H9 (cell line): ENCODE measurements around the gene GLMP. TPM values are rescaled to one million over a fixed set of nuclear protein-coding genes. Genes with fewer than 3 reads are reported as not detected.

Source experiments
- DNase-seq: peaks from one replicate; pipeline ENCODE4 v3.0.0-alpha.2; 2017
- H2AFZ ChIP-seq: one replicate; pipeline ENCODE4 v1.6.1; 2013; ENCODE audit warnings: mild to moderate bottlenecking, low read length, control low read depth, moderate library complexity
- H2AK5ac ChIP-seq: 2 replicates; pipeline ENCODE4 v1.6.1; 2013; ENCODE audit warnings: low read length, control low read depth, mixed read lengths; ENCODE audit not compliant: insufficient read length
- H2BK120ac ChIP-seq: one replicate; pipeline ENCODE4 v1.6.1; 2013; ENCODE audit warnings: low read depth, mild to moderate bottlenecking, low read length, control low read depth, inconsistent platforms; ENCODE audit not compliant: poor library complexity, severe bottlenecking
- H2BK12ac ChIP-seq: 2 replicates; pipeline ENCODE4 v1.6.1; 2013; ENCODE audit warnings: low read length, control low read depth, mixed read lengths, low read depth; ENCODE audit not compliant: insufficient read length
- H2BK15ac ChIP-seq: 2 replicates; pipeline ENCODE4 v1.6.1; 2013; ENCODE audit warnings: low read depth, low read length, control low read depth
- H2BK20ac ChIP-seq: one replicate; pipeline ENCODE4 v1.6.1; 2013; ENCODE audit warnings: low read depth, mild to moderate bottlenecking, low read length, control low read depth, inconsistent platforms; ENCODE audit not compliant: poor library complexity, severe bottlenecking
- H2BK5ac ChIP-seq: 2 replicates; pipeline ENCODE4 v1.6.1; 2013; ENCODE audit warnings: low read length, control low read depth, mixed read lengths; ENCODE audit not compliant: insufficient read length
- H3K14ac ChIP-seq: 2 replicates; pipeline ENCODE4 v1.6.1; 2013; ENCODE audit warnings: low read length, control low read depth; ENCODE audit not compliant: insufficient read depth
- H3K18ac ChIP-seq: 2 replicates; pipeline ENCODE4 v1.6.1; 2013; ENCODE audit warnings: low read depth, mild to moderate bottlenecking, mixed read lengths, low read length, control low read depth; ENCODE audit not compliant: insufficient read length
- H3K23ac ChIP-seq: 2 replicates; pipeline ENCODE4 v1.6.1; 2013; ENCODE audit warnings: low read length, control low read depth, mixed read lengths, low read depth; ENCODE audit not compliant: insufficient read length
- H3K23me2 ChIP-seq: 2 replicates; pipeline ENCODE4 v1.6.1; 2013; ENCODE audit warnings: low read depth, mild to moderate bottlenecking, mixed read lengths, low read length, control low read depth; ENCODE audit not compliant: insufficient read length, poor library complexity, severe bottlenecking
- H3K27ac ChIP-seq: 2 replicates; pipeline ENCODE4 v1.5.1; 2013; ENCODE audit warnings: low read length, control low read depth, mixed read lengths, low read depth; ENCODE audit not compliant: insufficient read length
- H3K27me3 ChIP-seq: 2 replicates; pipeline ENCODE4 v1.6.1; 2013; ENCODE audit warnings: low read length, control low read depth, inconsistent platforms; ENCODE audit not compliant: insufficient read depth
- H3K4ac ChIP-seq: 2 replicates; pipeline ENCODE4 v1.6.1; 2013; ENCODE audit warnings: low read depth, mild to moderate bottlenecking, control low read depth, inconsistent platforms, low read length, moderate library complexity
- H3K4me1 ChIP-seq: 2 replicates; pipeline ENCODE4 v1.6.1; 2013; ENCODE audit warnings: low read length, control low read depth, inconsistent platforms; ENCODE audit not compliant: insufficient read depth
- H3K4me2 ChIP-seq: 2 replicates; pipeline ENCODE4 v1.6.1; 2013; ENCODE audit warnings: low read length, control low read depth, mixed read lengths; ENCODE audit not compliant: insufficient read length, insufficient read depth
- H3K56ac ChIP-seq: 2 replicates; pipeline ENCODE4 v1.6.1; 2013; ENCODE audit warnings: low read depth, mild to moderate bottlenecking, mixed read lengths, low read length, control low read depth; ENCODE audit not compliant: insufficient read length
- H3K79me1 ChIP-seq: 2 replicates; pipeline ENCODE4 v1.6.1; 2013; ENCODE audit warnings: low read depth, mild to moderate bottlenecking, moderate library complexity, low read length, control low read depth, inconsistent platforms; ENCODE audit not compliant: insufficient read depth, poor library complexity, severe bottlenecking
- H3K79me2 ChIP-seq: 2 replicates; pipeline ENCODE4 v1.6.1; 2013; ENCODE audit warnings: low read length, control low read depth, inconsistent platforms; ENCODE audit not compliant: insufficient read depth
- H3K9ac ChIP-seq: 2 replicates; pipeline ENCODE4 v1.6.1; 2013; ENCODE audit warnings: low read length, control low read depth, mixed read lengths; ENCODE audit not compliant: insufficient read length; ENCODE audit errors: extremely low read depth
- H3K9me3 ChIP-seq: one replicate; pipeline ENCODE4 v1.6.1; 2013; ENCODE audit warnings: low read depth, low read length, inconsistent platforms; ENCODE audit not compliant: control insufficient read depth
- H3T11ph ChIP-seq: one replicate; pipeline ENCODE4 v1.6.1; 2013; ENCODE audit warnings: mild to moderate bottlenecking, low read length, control low read depth, inconsistent platforms
- H4K20me1 ChIP-seq: one replicate; pipeline ENCODE4 v1.6.1; 2013; ENCODE audit not compliant: control insufficient read depth, insufficient read length, insufficient read depth
- H4K5ac ChIP-seq: 2 replicates; pipeline ENCODE4 v1.6.1; 2013; ENCODE audit warnings: low read depth, mild to moderate bottlenecking, mixed read lengths, low read length, control low read depth; ENCODE audit not compliant: insufficient read length
- H4K8ac ChIP-seq: replicated peaks from 2 replicates; pipeline ENCODE4 v1.6.1; 2013; ENCODE audit warnings: low read length, control low read depth, mixed read lengths, low read depth; ENCODE audit not compliant: insufficient read length
- H4K91ac ChIP-seq: 2 replicates; pipeline ENCODE4 v1.6.1; 2013; ENCODE audit warnings: low read depth, mild to moderate bottlenecking, moderate library complexity, mixed read lengths, low read length, control low read depth; ENCODE audit not compliant: insufficient read length
- H3K27ac Mint-ChIP-seq, 3 experiments: 2 replicates in 2 of 3; 3 replicates in 1 of 3; pipeline ENCODE4 v1.8.0; 2020 to 2021; ENCODE audit warnings: mixed read lengths in 3 of 3, mild to moderate bottlenecking in 1 of 3, moderate library complexity in 1 of 3
- H3K27me3 Mint-ChIP-seq: 2 replicates; pipeline ENCODE4 v1.8.0; 2021; ENCODE audit warnings: low read depth, mild to moderate bottlenecking, moderate library complexity, mixed read lengths
- H3K36me3 Mint-ChIP-seq, 3 experiments: 2 replicates in 2 of 3; 3 replicates in 1 of 3; pipeline ENCODE4 v1.8.0; 2020 to 2021; ENCODE audit warnings: low read depth in 3 of 3, mixed read lengths in 3 of 3; ENCODE audit not compliant: insufficient read depth in 1 of 3
- H3K4me1 Mint-ChIP-seq, 2 experiments: 2 replicates each; pipeline ENCODE4 v1.8.0; 2020; ENCODE audit warnings: mixed read lengths in 2 of 2
- H3K4me3 Mint-ChIP-seq, 2 experiments: 2 replicates in 1 of 2; 3 replicates in 1 of 2; pipeline ENCODE4 v1.8.0; 2020 to 2021; ENCODE audit warnings: mild to moderate bottlenecking in 2 of 2, mixed read lengths in 2 of 2, moderate library complexity in 1 of 2
- H3K9me3 Mint-ChIP-seq, 2 experiments: 2 replicates in 1 of 2; 3 replicates in 1 of 2; pipeline ENCODE4 v1.8.0; 2020; ENCODE audit warnings: mild to moderate bottlenecking in 2 of 2, mixed read lengths in 2 of 2, moderate library complexity in 1 of 2
- WGBS: extraction: QIAGEN DNeasy Blood & Tissue Kit; methylation state at CpG from one replicate; pipeline ENCODE4 v1.1.7; 2013; ENCODE audit warnings: missing lambda C conversion rate, low lambda C conversion rate, mixed read lengths; ENCODE audit not compliant: insufficient read length; ENCODE audit errors: extremely low coverage; 5-methylcytosine and 5-hydroxymethylcytosine counted together
- total RNA-seq: library from RNA; stranded (reverse); gene quantifications from 2 replicates; pipeline ENCODE4 v1.2.1, GENCODE V29; 2021
- TF ChIP-seq, protein P1 (sequence below): fragments of 200-600 bp; sonication (generic); conservative IDR thresholded peaks from 3 replicates; pipeline ENCODE4 v1.8.0; 2021; ENCODE audit warnings: antibody characterized with exemption, mild to moderate bottlenecking

GLMP gene
- total RNA-seq, 1 experiment from 2014 or later = 49.2 TPM

DNA sequence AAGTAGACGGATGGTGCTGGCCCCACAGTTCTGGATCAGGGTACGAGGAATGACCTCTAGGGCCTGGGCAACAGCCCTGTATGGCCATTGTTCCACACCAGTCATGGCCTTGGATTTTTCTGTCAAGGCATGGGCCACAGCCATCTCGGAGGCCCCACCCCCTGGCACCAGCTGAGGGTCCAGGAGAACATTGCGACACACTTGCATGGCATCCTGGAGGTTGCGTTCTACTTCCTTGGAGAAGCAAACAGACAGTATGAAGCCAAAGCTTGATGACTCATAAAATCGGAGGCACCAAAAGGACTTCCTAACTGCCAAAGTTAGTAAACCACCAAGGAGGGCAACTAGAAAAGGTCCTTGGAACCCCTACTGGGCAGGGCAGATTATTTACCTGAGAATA, 15.5 kb upstream of the GLMP start:
- H3K4ac ChIP-seq = no peak overlapping the region
- no peak overlapping the region for H3K23ac ChIP-seq
- no peaks in the 10 kb centered on the region; the same call in 1 of the 2 replicates for H3K27me3 Mint-ChIP-seq
- H2BK120ac ChIP-seq = no peak overlapping the region
- H2BK15ac ChIP-seq = no peak overlapping the region
- no peak overlapping the region for H3K9ac ChIP-seq
- no peak overlapping the region for H3K27ac Mint-ChIP-seq
- no peak overlapping the region for H4K91ac ChIP-seq
- no peak overlapping the region for H3K4me2 ChIP-seq
- DNase-seq = no peak
- H3K14ac ChIP-seq = no peak overlapping the region
- no peaks in the 10 kb centered on the region for H3K23me2 ChIP-seq
- peaks cover 46 to 91% (median 84%) of the 10 kb centered on the region in 3 experiments for H3K36me3 Mint-ChIP-seq
- H3K9me3 Mint-ChIP-seq = no peaks in the 10 kb centered on the region
- no peaks in the 10 kb centered on the region for H3K9me3 ChIP-seq
- no peak overlapping the region for H3K56ac ChIP-seq
- no peaks in the 10 kb centered on the region for H4K20me1 ChIP-seq
- no peak overlapping the region for H3K18ac ChIP-seq
- H4K5ac ChIP-seq = no peak overlapping the region
- no peak overlapping the region for H2BK5ac ChIP-seq
- no peak overlapping the region for H2BK20ac ChIP-seq
- no peaks in the 10 kb centered on the region for H3K4me1 Mint-ChIP-seq
- no peaks in the 10 kb centered on the region for H3K27me3 ChIP-seq
- WGBS = no CpG with 5 or more reads among the region's 6 CpGs
- no peak overlapping the region for H2BK12ac ChIP-seq
- no peak overlapping the region for H3K4me3 Mint-ChIP-seq
- H2AFZ ChIP-seq = no peak overlapping the region
- H2AK5ac ChIP-seq = no peak overlapping the region
- H4K8ac ChIP-seq = no peak overlapping the region
- H3K79me1 ChIP-seq = no peaks in the 10 kb centered on the region
- no peaks in the 10 kb centered on the region for H3K4me1 ChIP-seq
- no peak overlapping the region for H3T11ph ChIP-seq
- H3K27ac ChIP-seq = no peak overlapping the region
- no peaks in the 10 kb centered on the region for H3K79me2 ChIP-seq
- TF ChIP-seq, protein P1, sequence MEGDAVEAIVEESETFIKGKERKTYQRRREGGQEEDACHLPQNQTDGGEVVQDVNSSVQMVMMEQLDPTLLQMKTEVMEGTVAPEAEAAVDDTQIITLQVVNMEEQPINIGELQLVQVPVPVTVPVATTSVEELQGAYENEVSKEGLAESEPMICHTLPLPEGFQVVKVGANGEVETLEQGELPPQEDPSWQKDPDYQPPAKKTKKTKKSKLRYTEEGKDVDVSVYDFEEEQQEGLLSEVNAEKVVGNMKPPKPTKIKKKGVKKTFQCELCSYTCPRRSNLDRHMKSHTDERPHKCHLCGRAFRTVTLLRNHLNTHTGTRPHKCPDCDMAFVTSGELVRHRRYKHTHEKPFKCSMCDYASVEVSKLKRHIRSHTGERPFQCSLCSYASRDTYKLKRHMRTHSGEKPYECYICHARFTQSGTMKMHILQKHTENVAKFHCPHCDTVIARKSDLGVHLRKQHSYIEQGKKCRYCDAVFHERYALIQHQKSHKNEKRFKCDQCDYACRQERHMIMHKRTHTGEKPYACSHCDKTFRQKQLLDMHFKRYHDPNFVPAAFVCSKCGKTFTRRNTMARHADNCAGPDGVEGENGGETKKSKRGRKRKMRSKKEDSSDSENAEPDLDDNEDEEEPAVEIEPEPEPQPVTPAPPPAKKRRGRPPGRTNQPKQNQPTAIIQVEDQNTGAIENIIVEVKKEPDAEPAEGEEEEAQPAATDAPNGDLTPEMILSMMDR = no peak
